HG03064 (cell line): Measurements from ENCODE around the gene ERG.

Experiments used
- ATAC-seq: cut with Tn5 transposase; IDR thresholded peaks from one replicate; pipeline ENCODE4 v1.9.1; 2021; ENCODE audit warnings: low read depth; ENCODE audit not compliant: unreplicated experiment

The ERG gene

GRCh38 chr21:38498057-38498833, at the start of gene ERG:
Gene ERG, minus strand, starts transcription at chr21:38498477. Its CDS starts 97 bp downstream, at chr21:38498380.
- ATAC-seq: no peak

GRCh38 chr21:38544661-38545060, 46.4 kb upstream of the ERG start:
- no peak for ATAC-seq

DNA sequence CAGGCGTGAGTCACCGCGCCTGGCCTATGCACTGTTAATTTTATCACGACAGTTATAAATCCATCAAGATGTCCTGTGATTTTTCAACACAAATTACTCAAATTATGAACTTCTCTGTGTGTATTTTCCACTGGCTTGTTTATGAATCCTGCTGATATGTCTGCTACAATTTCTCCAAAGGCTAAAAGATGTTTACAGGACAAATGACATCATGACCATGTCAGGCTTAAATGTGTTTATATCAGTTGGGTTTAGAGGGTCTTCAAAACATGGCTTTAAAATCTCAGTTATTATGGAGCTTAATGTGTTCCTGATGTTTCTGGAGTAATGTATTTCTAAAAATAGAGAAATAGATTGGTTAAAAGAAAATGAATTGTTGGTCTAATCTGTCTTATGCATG, 44.0 kb upstream of the ERG start:
- no peak for ATAC-seq

GRCh38 chr21:38538353-38538752, 40.1 kb upstream of the ERG start:
- ATAC-seq: no peak

DNA sequence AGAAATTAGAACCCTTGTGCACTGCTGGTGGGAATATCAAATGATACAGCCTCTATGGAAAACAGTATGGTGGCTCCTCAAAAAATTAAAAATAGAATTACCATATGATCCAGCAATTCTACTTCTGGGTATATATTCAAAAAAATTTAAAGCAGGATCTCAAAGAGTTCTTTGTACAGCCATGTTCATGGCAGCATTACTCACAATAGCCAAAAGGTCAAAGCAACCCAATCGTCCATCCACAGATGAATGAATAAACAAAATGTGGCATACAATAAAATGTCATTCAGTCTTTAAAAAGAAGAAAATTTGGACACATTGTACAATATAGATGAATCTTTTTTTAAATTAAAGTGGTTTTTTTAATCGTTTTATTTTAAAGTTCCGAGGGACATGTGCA, 36.3 kb upstream of the ERG start:
- ATAC-seq: no peak

- ATAC-seq: no peak
Observed at GRCh38 chr21:38533887-38534286, 35.6 kb upstream of the ERG start.

DNA sequence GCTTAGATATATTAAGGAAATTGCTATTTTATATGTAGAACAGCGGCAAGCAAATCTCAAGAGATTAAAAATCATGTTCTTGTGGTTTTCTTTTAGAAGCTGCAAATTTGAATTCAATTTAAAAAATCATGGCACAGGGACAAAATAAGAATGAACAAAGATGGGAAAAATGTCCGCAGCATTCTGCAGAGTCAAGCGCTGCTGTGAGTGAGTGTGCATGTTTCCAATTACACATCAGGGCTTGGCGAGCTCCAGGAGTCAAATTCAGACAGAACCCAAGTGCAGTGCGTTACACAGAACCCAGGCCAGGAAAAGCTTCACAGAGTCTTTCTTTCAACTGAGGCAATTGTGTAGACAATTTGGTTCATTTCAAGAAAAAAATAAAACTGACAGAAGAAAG, 33.3 kb upstream of the ERG start:
- no peak for ATAC-seq

- no peak for ATAC-seq
Observed at GRCh38 chr21:38531039-38531541, 32.8 kb upstream of the ERG start.

GRCh38 chr21:38527737-38528136, 29.5 kb upstream of the ERG start:
- no peak for ATAC-seq

DNA sequence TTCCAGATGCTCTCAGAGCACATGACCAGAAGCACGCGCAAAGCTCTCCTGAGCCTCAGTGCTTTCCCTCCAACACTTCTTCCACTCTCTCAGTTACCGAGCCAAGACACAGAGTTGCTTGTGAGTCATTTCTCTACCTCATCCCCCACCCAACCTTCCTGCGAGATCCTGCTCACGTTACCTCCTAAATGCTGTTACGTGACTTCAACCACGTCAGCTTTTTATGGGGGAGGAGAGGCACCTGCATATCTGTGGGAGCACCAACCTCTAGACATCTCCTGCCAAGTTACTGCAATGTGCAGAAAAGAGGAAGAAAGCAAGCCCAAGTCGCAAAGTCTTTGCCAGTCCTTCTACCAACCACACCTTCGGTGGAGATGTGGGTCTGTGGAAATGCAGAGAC, 27.2 kb upstream of the ERG start:
- no peak for ATAC-seq

DNA sequence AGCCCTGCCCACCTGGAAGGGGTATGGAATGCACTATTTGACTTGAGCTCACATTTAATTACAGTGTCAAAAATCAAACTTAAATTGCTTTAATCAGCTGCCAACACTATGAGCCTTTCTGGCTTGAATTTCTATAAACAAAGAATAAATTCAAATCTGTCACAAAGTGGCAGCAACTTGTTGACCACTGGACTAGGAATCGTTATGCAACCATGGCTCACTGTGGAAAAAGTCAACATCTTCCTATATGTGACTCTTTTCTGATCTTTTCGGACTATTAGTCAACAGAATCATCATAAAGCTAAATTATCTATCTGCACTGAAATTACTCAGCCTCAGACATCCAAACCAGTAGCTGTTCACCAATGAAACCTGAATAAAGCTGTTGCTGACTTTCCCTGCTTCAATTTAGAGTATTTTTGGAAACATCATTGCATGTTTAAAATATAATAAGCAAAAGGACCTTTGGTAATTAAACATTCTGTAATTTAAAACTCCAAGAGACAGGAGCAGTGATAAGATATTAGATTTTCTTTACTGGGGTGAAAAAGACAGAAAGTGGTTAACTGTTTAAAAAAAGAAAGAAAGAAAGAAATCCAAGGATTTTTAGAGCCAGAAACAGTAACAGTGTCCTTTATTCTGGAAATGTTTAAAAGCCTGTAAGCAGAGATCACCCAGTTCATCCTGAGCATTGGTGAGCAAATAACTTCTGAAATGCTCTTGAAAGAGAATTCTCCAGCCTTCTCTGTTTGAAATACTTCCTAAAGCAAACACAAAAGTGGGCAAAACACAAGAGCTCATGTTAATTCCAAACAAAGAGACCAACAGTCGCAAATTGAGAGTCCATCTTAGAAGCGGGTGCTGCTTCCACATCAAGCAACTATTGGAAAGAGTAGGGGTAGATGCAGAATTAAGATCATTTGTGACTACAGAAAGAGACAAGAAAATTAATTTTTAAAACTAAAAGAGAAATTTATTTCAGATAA, 26.2 kb upstream of the ERG start:
- no peak for ATAC-seq

DNA sequence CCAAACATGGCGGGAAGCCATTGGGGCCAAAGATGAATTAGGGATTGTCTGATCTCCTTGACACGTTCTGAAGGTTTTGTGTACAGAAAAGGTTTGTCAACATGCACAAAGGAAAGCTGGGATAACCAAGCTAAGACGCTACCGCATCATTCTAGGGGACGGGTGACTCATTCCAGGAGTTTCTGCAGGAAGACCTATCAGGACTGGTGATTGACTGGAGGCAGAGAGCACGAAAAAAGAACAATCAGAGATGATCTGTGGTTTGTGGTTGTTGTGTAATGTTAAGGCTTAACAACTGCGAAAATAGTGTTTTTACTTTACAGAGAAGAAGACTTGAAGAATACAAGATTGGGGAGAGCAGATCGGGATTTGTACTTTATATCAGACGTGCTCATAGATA, 22.2 kb upstream of the ERG start:
- no peak for ATAC-seq

DNA sequence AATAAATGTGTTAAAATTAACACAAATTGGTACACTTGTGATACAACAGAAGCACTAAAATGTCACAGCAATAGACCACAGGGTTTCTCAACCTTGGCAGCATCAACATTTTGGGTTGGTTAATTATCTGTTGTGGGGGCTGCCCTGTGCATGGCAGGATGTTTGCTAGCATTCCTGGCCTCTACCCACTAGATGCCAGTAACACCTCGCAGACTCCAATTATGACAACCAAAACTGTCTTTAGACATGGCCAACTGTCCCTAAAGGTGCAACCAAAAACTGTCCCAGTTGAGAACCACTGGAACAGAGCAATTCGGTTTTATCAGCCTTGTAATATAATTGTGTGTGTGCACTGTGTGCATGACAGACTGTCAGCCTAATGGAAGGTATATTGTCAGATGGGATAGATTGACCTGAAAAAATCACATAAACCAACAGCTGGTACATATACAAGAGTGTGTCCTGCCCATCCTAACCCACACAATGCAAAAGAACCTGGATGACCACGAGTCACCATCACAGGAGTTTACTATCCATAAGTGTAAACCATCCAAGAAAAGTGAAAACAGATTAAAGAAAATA, 13.5 kb upstream of the ERG start:
- no peak for ATAC-seq

GRCh38 chr21:38511198-38511597, 12.9 kb upstream of the ERG start:
- ATAC-seq: no peak

DNA sequence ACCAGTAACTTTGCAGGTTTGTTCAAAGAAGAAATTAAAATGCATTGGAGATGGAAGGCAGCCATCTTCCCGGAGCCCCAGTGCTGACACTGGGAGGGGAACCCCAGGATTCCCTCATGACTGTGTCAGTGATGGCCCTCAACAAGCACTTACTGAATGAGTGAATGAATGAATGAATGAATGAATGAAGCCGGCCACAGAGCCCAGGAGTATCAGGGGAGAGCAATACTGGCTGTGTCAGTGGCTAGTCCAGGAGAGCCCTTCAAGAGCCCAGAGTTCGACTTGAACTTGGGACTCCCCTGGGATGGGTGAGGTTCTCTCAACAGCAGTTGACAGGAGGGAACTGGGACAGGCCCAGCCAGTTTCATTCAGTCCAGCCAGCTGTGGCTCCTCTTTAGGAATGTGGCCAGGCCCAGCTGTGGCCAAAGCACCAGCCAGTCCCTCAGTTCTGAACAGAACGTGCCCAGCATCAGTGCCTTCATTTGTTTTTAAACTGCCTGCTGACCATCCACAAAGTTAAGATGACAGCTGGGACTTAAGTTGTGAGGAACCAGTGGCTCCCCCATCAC, 9.2 kb upstream of the ERG start:
- no peak for ATAC-seq

DNA sequence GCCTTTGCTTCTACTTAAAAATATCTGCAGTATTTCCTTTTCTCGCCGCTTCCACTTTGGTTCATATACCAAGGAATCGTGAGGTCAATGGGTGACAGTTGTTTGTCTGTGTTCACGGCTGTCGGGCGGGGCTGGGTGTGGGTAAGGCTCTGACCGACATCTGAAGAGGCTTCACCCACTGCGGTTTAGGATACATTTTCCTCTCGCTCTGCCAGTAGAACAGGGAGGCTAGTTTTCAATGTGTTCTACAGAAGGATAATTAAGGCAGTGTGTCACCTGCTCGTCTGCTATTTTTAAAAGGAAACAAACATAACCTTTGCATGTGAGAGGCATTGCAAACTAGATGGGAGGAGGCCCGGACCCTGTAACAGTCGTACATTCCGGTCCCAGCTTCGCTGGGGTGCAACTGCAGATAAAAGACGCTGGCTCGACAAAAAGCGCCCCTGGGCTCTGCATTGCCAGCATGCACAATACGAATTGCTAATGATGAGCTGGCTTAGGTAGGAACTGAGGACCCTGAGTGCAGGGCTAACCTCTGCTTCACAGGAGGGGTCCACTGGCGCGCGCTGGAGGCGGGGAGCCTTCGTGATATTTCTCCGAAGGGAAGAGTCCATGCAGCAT, 8.5 kb upstream of the ERG start:
- no peak for ATAC-seq

GRCh38 chr21:38505654-38506523, 7.6 kb upstream of the ERG start:
- no peak for ATAC-seq

GRCh38 chr21:38504066-38504465, 5.8 kb upstream of the ERG start:
- no peak for ATAC-seq

DNA sequence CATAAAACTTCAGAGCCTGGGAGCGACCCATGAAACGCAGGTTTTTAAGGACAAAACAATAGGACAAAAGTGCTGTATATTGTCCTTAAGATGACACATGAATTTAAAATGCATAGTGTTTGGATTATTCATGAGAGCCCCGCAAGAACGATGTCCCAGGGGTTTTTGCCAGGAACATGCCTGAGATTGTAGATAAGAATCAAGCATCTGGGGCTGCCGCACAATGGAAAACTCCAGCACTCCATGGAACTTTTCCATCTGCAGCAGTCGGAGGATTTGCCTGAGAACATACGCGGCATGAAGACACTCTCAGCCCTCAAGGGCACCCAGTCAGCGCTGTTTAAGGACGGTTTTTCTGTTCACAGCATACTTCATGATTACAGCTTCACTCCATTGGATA, 5.3 kb upstream of the ERG start:
- ATAC-seq: no peak
